Measurements from ENCODE around the gene CGN.
A peak's percentile ranks its signal among the peaks of the same experiment; 100 is the strongest.

Gene CGN

GRCh38 chr1:151494741-151495281, 16.4 kb upstream of the CGN start (continued):
- TF ChIP-seq MEIS1 (CRISPR knock-in tag; IDR thresholded peaks at IDR 0.05; ENCODE audit: borderline replicate concordance) (peak; percentile 90; the same call in 1 of the 2 replicates), IKZF3 (tag by site-specific recombination; IDR thresholded peaks at IDR 0.05) (peak; percentile 88), ZNF510 (tag by site-specific recombination; IDR thresholded peaks at IDR 0.05; ENCODE audit: insufficient replicate concordance) (no peak), PRDM1 (tag by site-specific recombination; IDR thresholded peaks at IDR 0.05) (peak; percentile 75), ZNF362 (tag by site-specific recombination; IDR thresholded peaks at IDR 0.05) (peak; percentile 97), BCL11A (tag by site-specific recombination; IDR thresholded peaks at IDR 0.05; ENCODE audit: low read depth) (peak; percentile 97), ZNF837 (tag by site-specific recombination; IDR thresholded peaks at IDR 0.05) (no peak), GLI4 (tag by site-specific recombination; IDR thresholded peaks at IDR 0.05) (no peak), ZBTB17 (tag by site-specific recombination; IDR thresholded peaks at IDR 0.05) (peak; percentile 84), ZNF10 (tag by site-specific recombination; IDR thresholded peaks at IDR 0.05) (peak; percentile 77; the same call in 1 of the 2 replicates), HOXD13 (CRISPR knock-in tag; IDR thresholded peaks at IDR 0.05; ENCODE audit: borderline replicate concordance) (no peak), ZSCAN4 (tag by site-specific recombination; IDR thresholded peaks at IDR 0.05) (0 out of 2 replicates have a peak, but pooled peaks have one; percentile 51), ZNF645 (tag by site-specific recombination; IDR thresholded peaks at IDR 0.05) (no peak), ZNF558 (tag by site-specific recombination; IDR thresholded peaks at IDR 0.05) (peak; percentile 90), CTCF (tag by site-specific recombination; IDR thresholded peaks at IDR 0.05) (no peak), ZNF292 (tag by site-specific recombination; IDR thresholded peaks at IDR 0.05; ENCODE audit: borderline replicate concordance, low read depth) (no peak), ZNF138 (tag by site-specific recombination; IDR thresholded peaks at IDR 0.05; ENCODE audit: borderline replicate concordance) (no peak), ZNF777 (tag by site-specific recombination; IDR thresholded peaks at IDR 0.05; ENCODE audit: borderline replicate concordance) (no peak), ZNF23 (tag by site-specific recombination; IDR thresholded peaks at IDR 0.05; ENCODE audit: borderline replicate concordance) (no peak), ZBTB6 (tag by site-specific recombination; IDR thresholded peaks at IDR 0.05) (no peak), ZNF514 (tag by site-specific recombination; IDR thresholded peaks at IDR 0.05) (no peak), REST (tag by site-specific recombination; IDR thresholded peaks at IDR 0.05) (no peak), SP7 (tag by site-specific recombination; IDR thresholded peaks at IDR 0.05) (peak; percentile 99), ZNF518A (tag by site-specific recombination; conservative IDR thresholded peaks at IDR 0.05; ENCODE audit: low read depth) (peak; percentile 52), SP3 (tag by site-specific recombination; IDR thresholded peaks at IDR 0.05) (peak; percentile 77)

All from HEK293 (cell line).